Endothelial cell of umbilical vein (primary cell): ENCODE measurements around the gene SELPLG. TPM values are rescaled to one million over a fixed set of nuclear protein-coding genes. Genes with fewer than 3 reads are reported as not detected.
A peak's percentile ranks its signal among the peaks of the same experiment; 100 is the strongest.

Experiments
- BruUV-seq: library from RNA; stranded (reverse); fragments of 400-500 nt; replicated peaks from 2 replicates; lab custom pipeline; 2021; lab: Mats Ljungman, UMichigan
- CTCF ChIA-PET: fragments of 300-600, 350-600 bp; sonication (Branson Sonifier 250); formaldehyde crosslinking; loops from one replicate; lab custom pipeline; 2021; ENCODE audit warnings: antibody characterized with exemption, inconsistent platforms; lab: Charles Lee
- POLR2A ChIA-PET: fragments of 300-600, 350-600 bp; sonication (Branson Sonifier 250); formaldehyde crosslinking; loops from one replicate; lab custom pipeline; 2021; ENCODE audit warnings: antibody characterized with exemption, inconsistent platforms; lab: Charles Lee
- DNase-seq: peaks from one replicate; pipeline ENCODE4 v3.0.0-alpha.2; 2011; ENCODE audit warnings: low read depth, low spot score
- FAIRE-seq: peaks from 2 replicates; lab custom pipeline; 2011; peaks lifted over from hg19 to GRCh38; lab: Jason Lieb, UNC
- H2AFZ ChIP-seq: 2 replicates; pipeline ENCODE4 v1.6.0; 2012; ENCODE audit warnings: low read depth, low read length, control low read depth, inconsistent platforms
- H3K27ac ChIP-seq: 2 replicates; pipeline ENCODE4 v1.5.1; 2011; ENCODE audit warnings: low read depth, mild to moderate bottlenecking, control low read depth, low read length, moderate library complexity; ENCODE audit not compliant: insufficient read depth
- H3K27me3 ChIP-seq, 2 experiments: 2 replicates each; pipeline versions ENCODE4 v1.6.0 to v1.6.1; 2011; ENCODE audit warnings: low read length in 2 of 2, mixed read lengths in 1 of 2; ENCODE audit not compliant: control insufficient read depth in 2 of 2, insufficient read depth in 2 of 2
- H3K36me3 ChIP-seq, 2 experiments: 2 replicates in 1 of 2; 3 replicates in 1 of 2; pipeline ENCODE4 v1.5.1; 2011; ENCODE audit warnings: low read length in 2 of 2, mild to moderate bottlenecking in 1 of 2, moderate library complexity in 1 of 2; ENCODE audit not compliant: control insufficient read depth in 2 of 2, insufficient read depth in 2 of 2; ENCODE audit errors: extremely low read depth in 1 of 2
- H3K4me1 ChIP-seq: 3 replicates; pipeline ENCODE4 v1.5.1; 2011; ENCODE audit warnings: mild to moderate bottlenecking, low read length; ENCODE audit not compliant: control insufficient read depth, insufficient read depth; ENCODE audit errors: extremely low read depth
- H3K4me2 ChIP-seq: 2 replicates; pipeline ENCODE4 v1.6.1; 2011; ENCODE audit warnings: low read length, control low read depth, mixed read lengths; ENCODE audit not compliant: insufficient read depth
- H3K4me3 ChIP-seq, 3 experiments: fragments of 200-600 bp in 1 of 3; sonication (generic), shearing (Covaris generic) in 1 of 3; replicated peaks in 1 of 3; 2 replicates each; pipeline ENCODE4 v1.5.1; 2011 to 2016; ENCODE audit warnings: control low read depth in 3 of 3, low read length in 3 of 3, mild to moderate bottlenecking in 2 of 3, inconsistent platforms in 1 of 3, low read depth in 1 of 3, moderate library complexity in 1 of 3; ENCODE audit not compliant: insufficient read depth in 1 of 3
- H3K79me2 ChIP-seq: 2 replicates; pipeline ENCODE4 v1.6.0; 2012; ENCODE audit warnings: low read length, inconsistent platforms; ENCODE audit not compliant: control insufficient read depth, insufficient read depth
- H3K9ac ChIP-seq: replicated peaks from 2 replicates; pipeline ENCODE3; 2011; ENCODE audit warnings: low read length, control low read depth; ENCODE audit not compliant: insufficient read depth; ENCODE audit errors: extremely low read depth
- H3K9me1 ChIP-seq: replicated peaks from 3 replicates; pipeline ENCODE4 v1.6.0; 2011; ENCODE audit warnings: mild to moderate bottlenecking, low read length; ENCODE audit not compliant: control insufficient read depth, insufficient read depth; ENCODE audit errors: extremely low read depth
- H3K9me3 ChIP-seq: replicated peaks from 2 replicates; pipeline ENCODE4 v1.5.1; 2012; ENCODE audit warnings: low read length, inconsistent platforms; ENCODE audit not compliant: control insufficient read depth, insufficient read depth
- H4K20me1 ChIP-seq: replicated peaks from 2 replicates; pipeline ENCODE3; 2011; ENCODE audit warnings: mild to moderate bottlenecking, low read length; ENCODE audit not compliant: control insufficient read depth, insufficient read depth; ENCODE audit errors: extremely low read depth
- CTCF ChIP-seq, 2 donors: IDR thresholded peaks; 1 replicate in 1 of 2; 2 replicates in 1 of 2; pipeline ENCODE4 v1.5.1; 2011; ENCODE audit warnings: low read length in 2 of 2, mild to moderate bottlenecking in 2 of 2, moderate library complexity in 2 of 2, control low read depth in 1 of 2, inconsistent platforms in 1 of 2, low read depth in 1 of 2; ENCODE audit not compliant: insufficient read depth in 1 of 2; ENCODE audit errors: extremely low read depth in 1 of 2
- EZH2 ChIP-seq: IDR thresholded peaks from 2 replicates; pipeline ENCODE4 v1.6.1; 2012; ENCODE audit warnings: borderline replicate concordance, low read depth, mild to moderate bottlenecking, moderate library complexity, low read length, inconsistent platforms; ENCODE audit not compliant: severe bottlenecking
- FOS ChIP-seq: IDR thresholded peaks from 2 replicates; pipeline ENCODE4 v1.6.1; 2011; ENCODE audit warnings: mild to moderate bottlenecking, low read length, moderate library complexity, borderline replicate concordance; ENCODE audit not compliant: insufficient read depth
- GATA2 ChIP-seq: IDR thresholded peaks from 2 replicates; pipeline ENCODE4 v1.7.0; 2011; ENCODE audit warnings: low read depth, mild to moderate bottlenecking, moderate library complexity, mixed read lengths, low read length; ENCODE audit not compliant: insufficient read length, insufficient read depth
- JUN ChIP-seq: IDR thresholded peaks from 2 replicates; pipeline ENCODE4 v1.6.1; 2011; ENCODE audit warnings: borderline replicate concordance, low read depth; ENCODE audit not compliant: insufficient read length, insufficient read depth
- MAX ChIP-seq: IDR thresholded peaks from 2 replicates; pipeline ENCODE4 v1.6.1; 2011; ENCODE audit not compliant: insufficient read depth, insufficient read length
- MYC ChIP-seq: IDR thresholded peaks from one replicate; pipeline ENCODE4 v1.6.1; 2011; ENCODE audit warnings: mild to moderate bottlenecking, low read depth, low read length
- POLR2A ChIP-seq: IDR thresholded peaks from 2 replicates; pipeline ENCODE4 v1.6.1; 2012; ENCODE audit warnings: low read depth, mild to moderate bottlenecking, control low read depth, low read length
- POLR2AphosphoS5 ChIP-seq: IDR thresholded peaks from 2 replicates; pipeline ENCODE4 v1.6.1; 2012; ENCODE audit warnings: low read depth, mild to moderate bottlenecking, control low read depth, low read length, moderate library complexity; ENCODE audit not compliant: insufficient read depth
- dilution Hi-C: fragments of 300-500 bp; cut with MboI; formaldehyde crosslinking; loops from one replicate; pipeline ENCODE4 v1.15.0; 2019; ENCODE audit warnings: low sequenced_read_pairs; ENCODE audit not compliant: extremely low pct_ligation_motif_present
- intact Hi-C: fragments of 100-400 bp; cut with micrococcal nuclease; formaldehyde crosslinking; loops from one replicate; pipeline ENCODE4 v1.10.0; 2022
- polyA plus RNA-seq, 4 experiments: library from polyadenylated mRNA; depleted of rRNA in 3 of 4; stranded (reverse) in 3 of 4; unstranded in 1 of 4; fragments of >200 nt; gene quantifications; 2 replicates each; pipeline versions ENCODE4 v1.2.1 to v1.2.3, GENCODE V29; 2011 to 2012; ENCODE audit warnings: missing spikeins in 1 of 4
- total RNA-seq: library from RNA; stranded (reverse); gene quantifications from 2 replicates; pipeline ENCODE4 v1.2.3, GENCODE V29; 2021

SELPLG gene
- total and polyA plus RNA-seq, 2 donors (not counting 3 experiments of a cell fraction or from before 2014, with no cell fraction given), result 1.0 to 1.2 TPM

DNA sequence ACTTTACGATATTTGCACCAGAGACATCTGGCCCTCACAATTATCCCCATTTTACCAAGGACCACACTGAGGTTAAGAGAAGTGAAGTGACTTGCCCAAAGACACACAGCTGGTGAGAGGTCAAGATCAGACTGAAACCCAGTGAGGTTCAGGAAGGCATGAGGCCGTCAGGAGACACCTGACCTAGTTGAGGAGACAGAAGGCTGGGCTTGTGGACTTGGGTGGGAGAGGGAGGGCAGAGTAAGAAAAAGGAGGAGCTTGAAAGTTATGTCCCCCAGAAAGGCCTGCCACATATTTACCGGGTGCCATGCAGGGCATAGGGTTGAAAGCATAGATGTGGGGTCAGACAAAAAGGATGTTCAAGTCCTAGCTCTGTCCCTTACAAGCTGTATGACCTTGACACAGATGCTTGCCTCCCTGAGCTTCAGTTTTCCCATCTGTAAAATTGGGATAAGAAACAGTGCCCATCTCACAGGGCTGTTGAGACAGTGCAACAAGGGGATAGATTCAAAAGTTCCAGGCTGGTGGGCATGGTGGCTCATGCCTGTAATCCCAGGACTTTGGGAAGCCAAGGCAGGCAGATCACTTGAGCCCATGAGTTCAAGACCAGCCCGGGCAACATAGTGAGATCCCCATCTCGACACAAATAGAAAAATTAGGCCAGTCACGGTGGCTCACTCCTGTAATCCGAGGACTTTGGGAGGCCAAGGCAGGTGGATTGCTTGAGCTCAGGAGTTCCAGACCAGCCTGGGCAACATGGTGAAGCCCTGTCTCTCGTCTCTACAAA is 6.4 kb downstream of the SELPLG start:
- H3K4me3 ChIP-seq, result no peak overlapping the region
- dilution Hi-C loops (no loop called here), intact Hi-C loops (no loop called here)
- no peaks in the 10 kb centered on the region for H3K9me1 ChIP-seq
- DNase-seq (no peak), FAIRE-seq (peak; percentile 66)
- POLR2A ChIA-PET, result interaction anchor here (0.6 kb wide), 1 partner anchor 9 kb away, joined by 4 read pairs; no protein-coding TSS in a partner anchor
- H3K9me3 ChIP-seq, result no peaks in the 10 kb centered on the region
- no peaks in the 10 kb centered on the region for H3K27me3 ChIP-seq
- H3K9ac ChIP-seq, result no peak overlapping the region
- TF ChIP-seq POLR2A (no peak), EZH2 (no peak), GATA2 (no peak), POLR2AphosphoS5 (no peak), JUN (no peak), CTCF (IDR thresholded peaks at IDR 0.05; ENCODE audit: extremely low read depth in 1 of 2, insufficient read depth in 1 of 2, low read depth in 1 of 2, low read length in 2 of 2) (no peak), MYC (no peak), MAX (no peak), FOS (no peak)
- H3K4me2 ChIP-seq, result no peak overlapping the region
- peaks cover 37% of the 10 kb centered on the region for H3K4me1 ChIP-seq
- no peaks in the 10 kb centered on the region for H3K36me3 ChIP-seq
- CTCF ChIA-PET, result interaction anchor here (0.9 to 5.4 kb wide), 5 partner anchors 9 to 323 kb away, joined by 3 to 34 read pairs (median 5); no protein-coding TSS in a partner anchor
- no TSS peak for BruUV-seq
- H4K20me1 ChIP-seq, result no peaks in the 10 kb centered on the region
- H3K27ac ChIP-seq, result no peak overlapping the region
- no peak overlapping the region for H2AFZ ChIP-seq
- H3K79me2 ChIP-seq, result no peaks in the 10 kb centered on the region
